GM18909 (cell line): ENCODE results near the gene RNF187.
"Not testable (repeated sequence)": the region's sequence is repeated elsewhere in the genome, so short reads cannot be mapped to it uniquely, and the experiment has no call there.

Source experiments
- ATAC-seq: cut with Tn5 transposase; IDR thresholded peaks from one replicate; pipeline ENCODE4 v1.9.1; 2021; ENCODE audit warnings: mild to moderate bottlenecking; ENCODE audit not compliant: unreplicated experiment, poor library complexity

The RNF187 gene

DNA sequence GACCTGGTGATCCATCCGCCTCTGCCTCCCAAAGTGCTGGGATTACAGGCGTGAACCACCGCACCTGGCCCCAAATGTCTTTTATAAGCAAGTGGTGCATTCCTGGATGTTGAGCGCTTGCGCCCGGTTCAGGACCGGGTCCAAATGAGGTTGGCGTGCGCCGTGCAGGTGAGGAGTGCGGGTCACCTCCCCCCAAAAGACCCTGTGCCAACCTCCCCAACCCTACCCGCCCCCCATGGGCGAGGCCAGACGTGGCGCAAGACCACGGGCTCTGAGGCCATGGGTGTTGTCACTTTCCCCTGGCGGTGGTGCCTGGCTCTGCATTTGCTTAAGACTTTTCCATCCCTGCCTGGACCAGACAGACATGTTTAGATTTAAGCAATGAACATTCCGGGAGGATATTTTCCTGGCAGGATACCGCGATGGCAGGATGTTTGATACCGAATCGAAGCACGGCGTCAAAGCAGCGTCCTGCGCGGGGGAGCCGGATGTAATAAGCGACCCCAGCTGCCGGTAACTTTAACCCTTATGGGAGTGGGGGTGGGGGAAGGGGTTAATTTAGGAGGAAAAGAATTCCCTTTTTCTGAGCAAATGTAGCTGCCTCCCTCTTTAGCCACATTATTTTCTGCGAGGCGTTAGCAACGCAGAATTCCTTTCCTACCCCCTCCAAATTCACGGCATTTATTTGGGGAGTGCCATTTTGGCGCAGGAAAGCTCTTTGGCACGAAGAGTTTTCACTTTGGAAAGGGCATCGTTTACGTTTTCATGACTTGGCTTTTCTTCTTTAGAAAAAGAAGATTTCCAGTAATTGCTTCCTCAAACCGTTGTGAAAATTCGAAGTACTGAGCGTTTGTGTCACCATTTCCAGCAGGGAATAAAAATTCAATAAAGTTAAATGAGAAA, 27.8 kb upstream of the RNF187 start:
- ATAC-seq: peak; percentile 25

DNA sequence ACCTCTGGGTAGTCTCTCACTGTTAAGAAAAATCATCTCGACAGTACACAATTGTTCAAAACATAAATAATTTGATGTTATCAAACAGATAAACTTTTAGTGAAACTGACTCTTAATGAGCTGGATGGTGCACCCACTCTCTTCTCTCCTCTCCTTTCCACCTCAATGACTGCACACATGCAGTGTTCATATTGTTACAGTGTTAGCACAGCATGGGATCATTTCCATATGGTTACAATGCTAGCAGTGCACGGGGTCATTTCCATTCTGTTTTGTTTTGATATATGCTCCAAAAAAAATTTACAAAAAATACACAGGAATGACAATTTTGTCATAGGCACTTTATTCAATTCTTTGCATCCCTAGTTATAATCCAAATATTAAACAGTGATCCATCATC, 26.4 kb upstream of the RNF187 start:
- ATAC-seq: no peak

DNA sequence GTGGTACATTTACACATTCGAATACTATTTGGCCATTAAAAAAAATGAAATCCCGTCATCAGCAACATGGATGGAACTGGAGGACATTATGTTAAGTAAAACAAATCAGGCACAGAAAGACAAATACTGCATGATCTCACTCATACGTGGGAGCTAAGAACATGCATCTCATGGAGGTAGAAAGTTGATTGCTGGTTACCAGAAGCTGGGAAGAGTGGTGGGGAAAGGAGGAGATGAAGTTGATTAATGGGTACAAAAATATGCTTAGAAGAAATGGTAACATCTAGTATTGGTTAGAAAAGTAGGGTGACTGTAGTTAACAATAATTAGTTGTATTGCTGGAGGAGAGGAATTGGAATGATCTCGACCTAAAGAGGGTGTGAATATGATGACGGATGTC, 24.6 kb upstream of the RNF187 start:
- ATAC-seq: no peak

DNA sequence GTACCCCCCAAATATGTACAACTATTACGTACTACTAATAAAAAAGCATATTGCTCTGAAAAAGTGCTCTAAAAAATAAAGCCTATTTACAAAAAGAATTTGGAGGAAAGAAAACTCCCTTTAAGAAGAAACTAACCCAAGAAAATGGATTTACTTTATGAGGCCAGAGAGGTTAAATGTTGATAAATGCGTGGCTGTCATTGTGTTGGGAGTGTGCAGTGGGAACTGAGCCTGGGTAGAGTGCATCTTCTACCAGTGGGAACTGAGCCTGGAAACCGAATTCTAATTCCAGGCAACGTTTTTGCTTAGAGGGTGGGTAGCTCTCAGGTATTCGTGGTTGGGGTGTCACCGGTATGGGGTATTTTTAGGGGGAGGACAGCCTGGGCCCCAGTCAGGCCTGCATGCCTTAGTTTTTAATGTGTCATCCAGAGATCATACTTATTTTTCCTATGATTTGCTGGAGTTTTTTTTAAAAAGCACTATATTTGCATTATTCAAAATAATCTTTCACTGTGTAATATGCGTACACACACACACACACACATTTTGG, 24.1 kb upstream of the RNF187 start:
- ATAC-seq: no peak

DNA sequence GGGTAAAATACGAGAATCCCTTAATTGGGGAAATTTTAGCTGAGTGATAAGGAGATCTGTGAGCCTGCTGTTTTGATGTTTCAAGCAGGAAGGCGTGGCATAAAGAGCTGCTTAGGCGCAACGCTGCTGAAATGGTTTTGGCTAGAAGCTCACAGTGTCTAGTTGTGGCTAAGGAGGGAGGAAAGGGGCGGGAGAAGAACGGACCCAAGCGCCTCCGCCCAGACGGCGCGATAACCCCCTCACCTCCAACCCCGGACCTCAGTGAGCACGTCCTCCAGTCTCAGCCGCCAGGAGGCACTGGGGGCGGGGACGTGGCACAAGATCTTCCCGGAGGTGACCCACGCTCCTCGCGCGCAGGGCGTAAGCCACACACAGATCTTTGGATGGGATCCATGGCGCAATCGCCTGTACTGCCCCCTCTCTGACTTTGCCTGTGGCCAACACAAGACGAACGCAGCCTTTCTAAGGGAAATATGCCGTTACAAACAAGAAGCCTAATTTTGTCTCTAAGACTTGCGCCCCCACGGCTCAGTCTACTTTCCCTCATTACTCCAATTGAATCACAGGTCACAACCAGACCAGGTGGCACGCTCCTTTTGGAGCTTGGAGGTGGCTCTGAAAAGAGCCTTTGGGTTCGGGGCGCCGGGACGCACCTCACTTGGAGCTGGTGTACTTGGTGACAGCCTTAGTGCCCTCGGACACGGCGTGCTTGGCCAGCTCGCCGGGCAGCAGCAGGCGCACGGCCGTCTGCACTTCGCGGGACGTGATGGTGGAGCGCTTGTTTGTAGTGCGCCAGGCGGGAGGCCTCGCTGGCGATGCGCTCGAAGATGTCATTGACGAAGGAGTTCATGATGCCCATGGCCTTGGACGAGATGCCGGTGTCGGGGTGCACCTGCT, 23.4 kb upstream of the RNF187 start:
- ATAC-seq: peak; percentile 51

DNA sequence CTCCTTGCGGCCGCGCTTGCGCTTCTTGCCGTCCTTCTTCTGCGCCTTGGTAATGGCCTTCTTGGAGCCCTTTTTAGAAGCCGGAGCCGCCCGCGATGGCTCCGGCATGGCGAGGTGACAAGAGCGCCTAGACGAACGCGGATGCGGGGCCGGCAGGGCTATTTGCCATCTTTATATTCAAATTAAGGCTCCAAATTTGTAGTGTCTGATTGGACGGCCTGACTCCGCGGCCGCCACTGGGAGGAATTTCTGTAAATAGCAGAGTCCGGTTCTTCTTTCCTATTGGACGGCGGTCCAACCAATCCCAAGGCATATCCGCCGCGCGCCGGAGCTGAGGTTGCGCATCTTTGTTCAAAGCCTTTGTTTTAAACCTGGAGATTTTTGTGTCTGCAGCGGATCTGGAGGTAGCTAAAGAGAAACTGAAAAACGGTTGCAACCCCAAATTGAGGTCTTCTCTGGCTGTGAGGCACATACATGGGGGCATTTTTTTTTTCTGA, 22.6 kb upstream of the RNF187 start:
- ATAC-seq: peak; percentile 76

DNA sequence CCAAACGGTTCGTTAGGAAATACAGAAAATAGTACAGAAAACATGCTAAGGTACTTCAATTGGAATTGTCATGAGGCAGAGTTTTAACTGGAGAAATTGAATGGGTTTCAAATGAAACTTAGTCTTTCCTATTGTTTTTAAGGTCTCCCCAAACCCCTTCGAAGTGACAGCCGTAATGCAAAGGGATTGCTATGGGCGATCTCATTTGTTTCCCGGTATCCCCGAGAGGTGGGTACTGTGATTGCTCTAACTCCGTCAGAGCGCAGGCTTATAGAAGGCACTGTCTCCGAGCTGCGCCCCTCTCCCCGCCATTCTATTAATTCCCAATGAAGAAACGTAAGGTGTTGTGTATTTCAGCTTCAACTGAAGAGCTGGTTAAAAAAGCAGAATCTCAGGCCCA, 22.0 kb upstream of the RNF187 start:
- ATAC-seq: no peak

DNA sequence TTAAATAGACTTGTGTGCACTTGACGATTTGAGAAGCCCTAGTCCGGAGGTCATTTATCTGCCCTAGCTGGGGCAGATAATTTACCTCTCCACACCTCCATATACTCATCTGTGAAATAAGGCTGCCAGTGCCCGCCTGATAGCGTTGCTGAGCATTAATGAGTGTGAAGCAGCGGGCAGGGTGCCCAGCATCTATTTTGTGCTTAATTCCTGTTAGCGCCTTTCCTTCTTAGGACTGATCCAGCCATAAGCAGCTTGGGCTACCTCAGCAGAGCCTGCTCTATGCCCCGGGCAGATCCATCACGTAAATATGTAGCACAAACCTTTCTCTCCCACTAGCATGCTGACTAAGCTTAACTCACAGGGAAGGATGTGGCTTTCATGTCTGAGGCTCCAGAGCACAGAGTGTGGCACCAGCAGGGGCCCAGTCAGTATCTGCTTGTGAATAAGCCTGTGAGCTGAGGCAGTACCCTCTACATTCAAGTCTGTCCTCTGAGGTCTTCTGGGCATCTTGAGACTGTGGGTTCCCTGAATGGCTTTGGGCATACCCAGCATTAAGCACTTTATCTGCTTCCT, 21.5 kb upstream of the RNF187 start:
- no peak for ATAC-seq

DNA sequence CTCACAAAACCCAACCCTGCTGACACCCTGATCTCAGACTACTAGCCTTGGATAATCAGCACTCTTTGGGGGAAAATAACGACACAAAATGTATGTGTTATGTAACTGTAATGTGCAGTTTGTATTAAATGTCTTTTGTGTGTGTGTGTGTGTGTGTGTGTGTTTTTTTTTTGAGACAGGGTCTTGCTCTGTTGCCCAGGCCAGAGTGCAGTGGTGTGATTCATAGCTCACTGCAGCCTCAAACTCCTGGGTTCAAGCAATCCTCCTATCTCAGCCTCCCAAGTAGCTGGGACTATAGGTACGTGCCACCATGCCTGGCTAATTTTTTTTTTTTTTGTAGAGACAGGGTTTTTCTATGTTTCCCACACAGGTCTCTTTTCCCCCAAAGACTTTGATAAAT, 19.0 kb upstream of the RNF187 start:
- not testable (repeated sequence) for ATAC-seq

DNA sequence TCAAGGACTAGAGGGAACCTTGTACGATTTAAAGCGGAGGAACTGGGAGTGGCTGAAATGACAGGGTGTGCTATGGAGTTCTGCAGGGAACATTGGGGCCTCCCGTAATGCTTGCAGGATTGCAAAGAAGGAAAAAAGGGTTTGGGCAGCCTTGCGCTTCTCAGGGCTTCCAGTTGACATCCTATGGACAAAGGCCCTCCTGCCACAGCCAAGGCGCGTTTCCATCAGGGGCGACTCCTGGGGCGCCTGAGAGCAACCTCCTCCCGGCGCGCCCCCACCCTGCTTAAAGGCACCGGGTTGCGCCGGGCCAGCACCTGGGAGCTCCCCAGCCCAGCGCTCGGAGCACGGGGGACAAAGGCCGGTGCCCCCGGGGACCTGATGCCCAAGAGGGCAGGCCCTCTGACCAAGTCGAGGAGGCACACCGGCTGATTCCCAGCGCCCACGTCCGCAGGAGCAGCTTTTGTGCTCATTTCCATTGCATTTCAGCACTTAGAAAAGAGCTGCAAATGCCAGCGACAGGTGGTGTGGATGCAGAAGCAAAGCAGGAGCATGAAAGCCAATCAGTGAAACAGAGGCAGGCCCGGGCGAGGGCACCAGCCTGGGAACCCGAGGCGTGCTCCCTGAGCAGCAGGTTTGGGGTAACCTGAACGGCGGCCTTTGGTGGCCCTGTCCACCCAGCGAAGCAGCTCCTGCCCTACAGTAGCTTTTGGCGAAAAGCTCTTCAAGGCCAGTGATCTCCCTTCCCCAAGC, 17.6 kb upstream of the RNF187 start:
- no peak for ATAC-seq

DNA sequence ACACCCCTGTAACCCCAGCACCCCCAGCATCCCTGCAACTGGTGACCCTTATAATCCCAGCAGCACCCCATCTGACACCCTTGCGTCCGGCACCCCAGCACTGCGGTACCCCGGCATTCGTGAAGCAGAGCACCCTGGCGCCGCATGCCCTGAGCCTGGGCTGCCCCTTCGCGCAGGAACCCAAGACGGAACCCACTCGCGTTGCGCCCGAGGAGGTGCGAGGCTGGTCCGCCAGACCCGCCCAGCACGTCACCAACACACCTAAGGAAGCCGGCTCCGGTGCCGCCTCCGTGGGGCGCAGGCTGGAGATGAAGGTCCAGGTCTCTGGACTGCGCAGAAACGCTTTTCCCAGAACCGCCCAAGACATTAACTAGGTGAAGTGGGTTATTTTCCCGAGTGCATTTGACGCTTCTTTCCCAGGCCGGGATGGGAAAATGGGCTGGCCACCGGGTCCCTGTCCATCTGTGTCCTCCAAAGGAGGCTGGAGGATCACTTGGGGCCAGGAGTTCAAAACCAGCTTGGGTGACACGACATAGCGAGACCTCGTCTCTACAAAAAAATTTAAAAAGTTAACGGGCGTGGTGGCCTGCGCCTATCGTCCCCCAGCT, 15.9 kb upstream of the RNF187 start:
- no peak for ATAC-seq

DNA sequence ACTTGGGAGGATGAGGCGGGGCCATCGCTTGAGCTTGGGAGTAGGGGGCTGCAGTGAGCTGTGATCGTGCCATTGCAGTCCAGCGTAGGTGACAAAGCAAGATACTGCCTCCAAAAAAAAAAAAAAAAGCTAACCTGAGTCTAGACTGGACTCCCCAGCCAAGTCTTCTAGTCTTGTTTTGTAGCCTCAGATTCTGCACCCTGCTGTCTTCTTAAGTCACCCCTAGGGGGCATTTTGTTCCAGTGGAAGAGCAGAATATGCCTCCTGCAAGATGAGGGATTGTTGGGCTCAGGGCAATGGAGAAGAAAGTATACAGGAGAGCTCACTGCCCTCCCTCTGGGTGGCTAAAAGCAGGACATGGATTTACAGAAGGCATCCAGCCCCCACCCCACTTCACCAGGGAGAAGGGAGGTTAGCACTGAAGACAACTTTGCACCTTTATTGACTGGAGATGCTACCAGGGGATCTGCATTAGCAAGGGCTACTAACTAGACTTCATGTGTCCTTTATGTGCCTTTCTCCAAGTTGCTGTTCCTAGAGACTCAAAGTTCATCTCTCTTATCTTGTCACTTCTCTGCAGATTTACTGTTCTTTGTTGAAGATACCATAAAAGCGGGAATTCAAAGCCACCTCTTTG, 15.3 kb upstream of the RNF187 start:
- no peak for ATAC-seq

DNA sequence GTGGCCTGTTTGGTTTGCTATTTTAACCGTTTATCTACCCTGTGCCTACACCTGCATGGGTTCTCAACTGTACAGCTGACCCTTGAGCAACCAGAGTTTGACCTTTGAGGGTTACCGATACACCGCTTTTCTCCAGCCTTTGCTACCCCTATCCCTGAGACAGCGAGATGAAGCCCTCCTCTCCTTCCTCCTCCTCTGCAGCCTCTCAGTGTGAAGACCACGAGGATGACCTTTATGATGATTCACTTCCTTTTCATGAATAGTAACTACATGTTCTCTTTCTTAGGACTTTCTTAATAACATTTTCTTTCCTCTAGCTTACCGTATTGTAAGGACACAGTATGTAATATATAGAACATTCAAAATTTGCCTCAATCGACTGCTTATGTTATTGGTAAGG, 14.5 kb upstream of the RNF187 start:
- no peak for ATAC-seq

DNA sequence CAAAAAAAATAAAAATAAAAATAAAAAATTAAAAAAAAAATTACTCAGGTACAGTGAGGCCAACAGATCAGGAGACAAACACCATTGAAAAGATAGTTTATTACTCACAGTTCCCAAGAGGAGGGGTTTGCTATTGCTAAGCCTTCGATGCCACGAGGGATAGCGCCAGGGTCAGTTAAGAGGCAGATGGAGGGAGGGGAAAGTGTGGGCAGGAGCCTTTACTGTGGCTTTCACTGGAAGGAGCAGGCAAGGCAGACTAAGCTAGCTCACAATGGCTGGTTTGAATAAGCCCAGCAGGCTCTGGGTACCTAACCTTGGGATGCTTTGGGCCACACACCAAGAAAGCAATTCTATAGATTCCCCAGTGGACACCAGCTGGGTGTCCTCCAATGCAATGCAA, 12.7 kb upstream of the RNF187 start:
- ATAC-seq: no peak

DNA sequence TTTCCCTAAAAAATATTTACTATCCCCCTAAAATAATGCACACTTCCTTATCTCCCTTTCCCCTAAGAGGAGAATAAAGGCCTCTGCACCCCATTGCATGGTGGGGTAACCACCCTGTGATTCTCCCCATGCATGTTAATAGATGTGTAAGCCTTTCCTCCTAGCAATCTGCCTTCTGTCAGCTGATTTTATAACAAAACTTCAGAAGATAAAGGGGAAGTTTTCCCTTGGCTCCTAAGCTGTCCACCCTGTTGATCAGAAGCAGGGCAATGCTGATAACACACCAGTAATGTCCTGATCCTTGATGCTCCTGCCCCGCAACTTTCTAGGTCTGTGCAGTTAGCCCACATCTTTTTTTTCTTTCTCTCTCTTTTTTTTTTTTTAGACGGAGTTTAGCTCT, 11.4 kb upstream of the RNF187 start:
- ATAC-seq: no peak

DNA sequence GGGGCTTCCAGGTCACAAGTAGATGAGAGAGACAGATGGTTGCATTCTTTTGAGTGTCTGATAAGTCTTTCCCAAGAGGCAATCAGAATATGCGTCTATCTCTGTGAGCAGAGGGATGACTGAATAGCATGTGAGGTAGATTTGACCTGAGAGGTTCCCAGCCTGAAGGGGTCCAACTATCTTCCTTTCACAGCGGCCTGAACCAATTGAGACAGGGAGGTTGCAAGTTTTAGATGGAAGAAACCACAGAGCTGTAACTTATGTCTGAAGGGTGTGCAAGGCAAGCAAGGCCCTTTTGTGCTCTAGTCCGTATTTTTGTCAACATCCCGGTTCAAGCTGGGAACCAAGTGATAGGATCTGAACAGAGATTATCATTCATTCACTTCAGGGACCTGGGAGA, 9.9 kb upstream of the RNF187 start:
- no peak for ATAC-seq

DNA sequence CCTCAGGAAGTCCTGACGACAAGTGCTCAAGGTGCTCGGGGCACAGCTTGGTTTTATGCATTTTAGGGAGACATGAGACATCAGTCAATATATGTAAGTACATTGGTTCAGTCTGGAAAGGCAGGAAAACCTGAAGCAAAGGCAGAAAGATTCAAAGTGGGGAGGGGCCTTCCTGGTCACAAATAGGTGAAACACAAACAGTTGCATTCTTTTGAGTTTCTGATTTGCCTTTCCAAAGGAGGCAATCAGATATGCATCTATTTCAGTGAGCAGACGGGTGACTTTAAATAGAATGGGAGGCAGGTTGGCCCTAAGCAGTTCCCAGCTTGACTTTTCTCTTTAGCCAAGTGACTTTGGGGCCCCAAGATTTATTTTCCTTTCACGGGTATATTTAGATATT, 8.9 kb upstream of the RNF187 start:
- no peak for ATAC-seq

DNA sequence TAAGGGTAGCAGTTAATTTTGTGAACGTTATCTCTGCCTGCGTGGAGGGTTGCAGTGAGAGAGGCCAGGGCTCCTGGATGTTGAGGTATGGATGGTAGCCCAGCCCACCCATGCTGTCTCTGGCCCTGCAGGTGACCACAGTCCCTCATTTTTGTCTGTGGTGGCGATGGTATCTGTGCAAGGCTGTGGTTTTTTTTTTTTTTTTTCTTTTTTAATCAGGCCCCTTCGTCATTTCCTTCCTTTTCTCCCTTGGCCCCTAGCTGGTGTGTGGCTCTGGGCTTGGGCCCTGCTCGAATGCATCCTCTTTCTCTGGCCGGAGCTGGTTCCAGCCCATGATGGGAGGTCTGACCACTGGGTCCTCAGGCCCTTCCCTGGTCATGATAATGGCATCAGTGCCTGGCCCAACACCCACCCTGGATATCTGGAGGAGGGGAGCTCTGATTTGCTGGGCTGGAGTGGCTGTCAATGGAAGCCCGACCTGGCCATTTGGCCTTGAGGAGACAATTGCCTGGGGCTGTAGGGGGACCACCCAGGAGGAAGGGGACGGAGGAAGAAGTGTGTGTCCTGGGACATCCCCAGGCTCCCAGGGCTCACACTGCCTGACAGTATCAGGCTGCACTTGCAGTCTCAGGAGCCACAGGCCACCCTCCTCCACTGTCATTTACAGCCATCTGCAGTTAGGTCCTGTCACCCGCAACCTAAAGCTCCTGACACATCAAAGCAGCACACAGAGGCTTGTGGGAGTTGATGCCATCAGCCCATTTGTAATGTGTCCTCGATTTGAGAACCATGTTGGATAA, 8.1 kb upstream of the RNF187 start:
- ATAC-seq: peak; percentile 62
